ENCODE data around the gene SUPT3H.

The SUPT3H gene

DNA sequence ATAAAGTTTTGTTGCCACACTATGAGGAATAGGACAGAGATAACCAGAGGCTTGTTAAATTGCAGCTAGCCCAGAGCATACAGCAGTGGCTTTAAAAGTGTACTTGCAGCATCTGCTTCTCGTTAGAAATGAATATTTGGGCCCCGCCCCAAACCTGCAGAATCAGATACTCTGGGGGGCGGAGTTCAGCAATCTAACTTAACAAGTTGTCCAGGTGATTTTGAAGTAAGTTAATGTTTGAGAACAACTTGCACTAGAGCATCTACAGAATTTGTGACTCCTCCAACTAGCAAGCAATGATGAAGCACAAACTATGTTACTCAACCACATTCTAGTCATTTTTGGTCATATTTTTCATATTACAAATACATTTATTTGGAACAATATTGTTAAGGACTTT lies 10.6 kb upstream of the SUPT3H start:
- DNase-seq (ENCODE audit: low read depth), result no peak

DNA sequence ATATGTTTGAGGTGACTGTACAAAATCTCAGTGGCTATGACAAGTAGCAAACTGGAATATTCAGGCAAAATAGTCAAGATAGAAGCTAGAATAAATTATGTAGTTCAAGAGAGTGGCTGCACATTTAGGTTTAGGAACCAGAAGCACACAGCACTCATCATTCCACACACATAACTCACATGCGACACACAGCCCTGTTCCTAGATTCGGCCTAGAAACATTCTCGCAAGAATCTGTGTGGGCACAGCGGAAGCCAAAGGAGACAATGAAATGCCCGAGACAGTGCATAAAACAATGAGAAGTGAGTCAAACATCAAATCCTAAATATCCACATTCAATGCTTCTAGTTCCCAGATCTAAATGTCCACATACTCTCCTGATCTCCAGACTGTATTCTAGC lies 9.5 kb upstream of the SUPT3H start:
- DNase-seq (ENCODE audit: low read depth), result no peak

DNA sequence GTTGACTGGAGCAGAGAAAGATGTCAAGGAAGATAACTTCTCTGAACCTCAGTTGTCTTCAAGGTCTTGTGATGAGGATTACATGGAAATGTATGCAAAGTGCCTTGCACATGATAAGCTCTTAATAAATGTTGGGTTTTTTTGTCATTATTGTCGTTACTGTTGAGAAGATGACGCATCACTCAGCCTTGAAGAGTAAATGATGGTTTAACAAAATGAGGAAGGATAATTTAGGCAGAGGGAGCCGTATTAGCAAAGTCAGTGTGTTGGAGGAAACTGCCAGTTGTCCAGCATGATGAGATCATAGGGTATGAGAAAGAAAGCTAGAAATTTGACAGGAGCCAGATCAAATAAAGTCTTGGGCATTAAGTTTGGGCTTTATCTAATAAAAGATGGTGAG lies 8.8 kb upstream of the SUPT3H start:
- DNase-seq (ENCODE audit: low read depth), result no peak

DNA sequence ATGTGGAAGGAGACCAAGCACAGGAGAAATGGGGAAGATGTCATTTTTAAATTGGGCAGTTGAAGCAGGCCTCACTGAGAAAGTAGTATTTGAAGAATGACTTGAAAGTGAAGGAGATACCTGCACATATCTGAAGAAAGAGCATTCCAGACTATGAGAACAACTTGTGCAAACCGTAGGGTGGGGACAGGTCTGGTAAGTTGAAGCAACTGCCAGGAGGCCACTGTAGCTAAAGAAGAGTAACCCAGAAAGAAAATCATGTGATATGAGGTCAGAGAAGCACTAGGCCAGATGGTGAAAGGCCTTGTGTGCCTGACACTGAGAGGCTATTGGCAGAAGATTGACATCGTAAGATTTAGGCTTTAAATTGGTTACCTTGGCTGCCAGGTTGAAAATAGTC lies 4.7 kb upstream of the SUPT3H start:
- DNase-seq (ENCODE audit: low read depth), result no peak

DNA sequence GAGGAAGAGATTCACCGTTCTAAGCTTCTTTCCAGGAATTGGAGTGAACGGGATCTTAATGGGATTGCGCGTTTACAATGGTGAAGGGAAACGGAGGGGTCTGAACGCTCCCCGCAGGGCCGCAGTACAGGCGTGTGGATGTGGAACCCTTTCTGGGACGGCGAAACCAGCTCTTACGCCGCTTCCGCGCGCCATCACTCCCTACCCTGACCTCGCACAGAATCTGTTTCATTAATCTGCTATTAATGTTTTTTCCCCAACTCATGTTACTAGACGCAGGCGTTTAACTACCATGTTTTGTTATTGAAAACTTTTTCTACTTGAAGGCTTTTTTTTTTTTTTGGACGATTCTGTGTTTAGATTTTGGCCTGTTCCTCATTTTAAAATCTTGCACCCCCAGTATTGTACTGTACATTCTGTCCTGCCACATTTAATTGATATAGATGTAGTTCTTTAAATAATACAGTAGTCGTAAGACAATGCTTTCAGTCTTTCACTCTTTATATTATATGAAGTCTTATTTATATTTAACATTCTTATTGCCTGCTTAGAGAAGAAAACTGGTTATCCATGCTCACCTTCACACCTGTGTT lies 696 bp upstream of the SUPT3H start:
- DNase-seq (ENCODE audit: low read depth), result no peak

DNA sequence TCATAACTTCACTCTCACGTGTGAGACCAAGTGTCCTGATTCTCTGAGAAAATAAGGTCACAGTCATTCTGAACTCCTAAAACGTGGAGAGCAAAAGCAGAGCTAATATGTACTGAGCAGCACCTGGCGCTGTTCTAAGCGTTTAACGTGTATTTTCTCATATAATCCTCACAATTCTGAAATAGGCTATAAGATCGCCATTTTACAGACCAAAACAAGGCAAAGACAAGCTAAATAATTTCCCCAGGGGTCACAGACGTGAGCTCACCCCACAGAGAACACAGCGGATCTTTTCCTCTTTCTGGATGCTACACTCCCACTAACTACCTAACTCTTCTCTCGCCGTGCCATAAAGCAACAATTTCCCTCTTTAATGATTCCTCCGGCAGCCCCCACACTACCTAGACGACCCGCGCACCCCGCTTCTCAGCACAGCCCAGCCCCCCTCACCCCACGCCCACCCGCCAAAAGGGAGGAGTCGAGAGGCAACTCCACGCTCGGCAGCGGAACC lies 636 bp downstream of the SUPT3H start:
- no peak for DNase-seq (ENCODE audit: low read depth)

DNA sequence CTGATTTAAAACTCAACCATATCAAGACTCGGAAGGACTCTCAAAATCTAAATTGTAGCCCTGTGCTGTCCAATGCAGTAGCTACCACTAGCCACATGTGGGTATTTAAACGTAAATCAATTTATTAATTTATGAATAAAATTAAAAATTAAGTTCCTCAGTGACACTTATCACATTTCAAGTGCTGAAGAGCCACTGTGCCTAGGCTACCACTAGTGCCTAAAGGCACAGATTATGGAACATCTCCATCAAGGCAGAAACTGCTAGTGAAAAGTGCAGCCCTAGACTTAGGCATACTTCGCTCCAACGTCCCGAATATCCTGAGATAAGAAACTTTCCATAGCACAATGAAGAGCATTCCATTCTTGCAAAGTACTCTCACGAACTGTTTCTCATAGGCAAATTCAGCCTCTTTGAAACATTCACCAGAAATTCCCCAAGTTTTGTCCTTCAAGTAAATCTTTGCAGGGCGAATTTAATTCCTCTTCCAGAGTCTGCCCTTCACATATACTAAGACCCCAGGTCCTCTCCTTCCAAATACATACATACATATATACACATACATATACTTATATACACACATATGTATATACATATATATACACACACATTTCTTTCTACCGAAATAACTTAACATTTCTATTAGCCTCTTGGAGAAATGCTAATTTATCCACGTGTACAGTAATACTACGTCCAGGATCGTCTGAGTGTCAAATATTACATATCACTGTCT lies 1.3 kb downstream of the SUPT3H start:
- no peak for DNase-seq (ENCODE audit: low read depth)

- no peak for DNase-seq (ENCODE audit: low read depth)
These were observed 2.3 kb downstream of the SUPT3H start for GRCh38 chr6:45375449-45375848.

GRCh38 chr6:45371924-45372573 lies 5.7 kb downstream of the SUPT3H start:
- DNase-seq (ENCODE audit: low read depth), result no peak

GRCh38 chr6:45369870-45370269 lies 7.9 kb downstream of the SUPT3H start:
- DNase-seq (ENCODE audit: low read depth), result no peak

DNA sequence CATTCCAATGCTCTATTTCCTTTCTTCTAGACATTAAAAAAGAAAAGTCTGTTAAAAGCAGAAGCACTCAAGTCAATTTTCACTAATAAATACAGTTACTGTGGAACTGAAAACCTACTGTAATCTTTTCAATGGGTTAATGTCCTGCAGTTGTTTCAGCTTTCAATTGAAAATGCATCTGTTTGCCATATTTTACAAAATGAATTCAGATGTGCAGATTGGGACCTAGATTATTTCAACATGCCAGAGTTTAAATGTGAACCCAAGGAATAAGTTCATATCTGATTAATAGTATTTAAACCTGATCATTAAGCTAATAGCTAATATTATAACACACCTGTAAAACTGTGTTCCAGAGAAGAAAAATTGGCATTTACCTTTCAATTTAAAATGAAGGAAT lies 9.7 kb downstream of the SUPT3H start:
- DNase-seq (ENCODE audit: low read depth), result no peak

DNA sequence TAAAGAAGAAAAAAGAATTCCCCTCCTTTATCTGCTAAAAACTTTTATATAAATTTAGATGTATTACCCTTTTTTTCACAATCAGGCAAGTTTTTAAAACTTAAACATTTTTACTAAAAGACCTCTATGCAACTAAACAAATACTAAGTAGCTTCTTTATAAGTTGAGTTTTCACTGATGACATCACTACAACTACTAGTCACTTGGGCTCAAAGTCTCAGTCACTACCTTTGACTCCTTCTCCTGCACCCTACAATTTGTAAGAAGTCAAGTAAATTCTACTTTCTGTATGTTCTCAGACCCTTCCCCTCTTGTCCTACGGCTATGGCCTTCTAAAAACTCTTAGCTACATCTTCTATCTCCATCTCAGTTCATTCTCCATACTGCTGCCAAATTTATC lies 11.2 kb downstream of the SUPT3H start:
- DNase-seq (ENCODE audit: low read depth), result no peak

- no peak for DNase-seq (ENCODE audit: low read depth)
These were observed 12.7 kb downstream of the SUPT3H start for GRCh38 chr6:45365036-45365435.

DNA sequence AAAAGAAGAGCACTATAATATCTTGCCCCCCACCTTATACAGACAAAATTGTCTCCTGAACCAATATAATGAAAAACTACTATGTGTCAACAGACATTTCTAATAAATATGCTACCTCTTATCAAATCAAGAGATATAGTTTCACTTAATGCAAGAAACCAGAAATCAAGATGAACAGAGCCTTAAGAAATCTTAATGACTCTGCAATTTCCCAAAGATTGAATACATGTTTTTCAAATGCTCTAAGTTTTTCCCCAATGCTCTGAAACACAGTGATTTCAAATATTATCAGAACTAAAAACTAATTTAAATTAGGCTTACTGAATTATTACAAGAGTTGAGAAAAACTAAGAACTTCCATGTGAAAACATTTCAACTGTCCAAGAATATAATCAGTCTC lies 13.3 kb downstream of the SUPT3H start:
- DNase-seq (ENCODE audit: low read depth), result no peak

DNA sequence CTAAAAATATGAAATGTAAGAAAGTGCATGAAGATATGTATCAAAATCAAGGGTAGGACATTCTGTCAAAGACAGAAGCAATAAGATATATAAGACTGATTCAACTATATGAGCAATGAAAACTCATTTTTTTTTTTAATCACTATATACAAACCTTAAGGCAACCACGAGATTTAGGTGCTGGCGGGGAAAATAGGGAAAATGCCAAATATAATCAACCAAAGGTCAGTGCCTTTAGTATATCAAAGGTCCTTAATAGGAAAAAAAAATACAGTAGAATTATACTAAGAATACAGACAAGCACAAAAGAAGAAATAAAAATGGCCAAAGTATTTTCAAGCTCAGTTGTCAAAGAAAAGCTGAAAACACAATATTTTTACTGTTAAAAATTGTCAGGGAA lies 24.1 kb downstream of the SUPT3H start:
- no peak for DNase-seq (ENCODE audit: low read depth)

DNA sequence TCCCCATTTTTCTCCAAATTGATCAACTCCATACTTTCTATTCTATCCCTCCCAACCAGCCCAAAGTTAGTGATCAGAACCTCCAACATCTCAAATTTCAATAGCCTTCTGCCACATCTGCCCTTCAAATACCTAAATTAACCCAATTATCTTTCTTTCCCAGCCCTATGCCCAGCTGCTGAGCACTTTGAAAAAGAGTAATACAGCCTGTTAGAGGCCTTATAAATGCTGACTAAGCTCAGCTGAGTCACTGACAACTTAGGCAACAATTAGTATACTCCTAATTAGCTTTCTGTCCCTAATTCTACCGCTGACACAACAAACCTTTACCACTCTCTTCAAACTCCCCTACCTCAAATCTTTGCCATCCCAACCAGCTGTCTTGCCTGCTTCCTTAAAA lies 26.1 kb downstream of the SUPT3H start:
- DNase-seq (ENCODE audit: low read depth), result no peak

DNA sequence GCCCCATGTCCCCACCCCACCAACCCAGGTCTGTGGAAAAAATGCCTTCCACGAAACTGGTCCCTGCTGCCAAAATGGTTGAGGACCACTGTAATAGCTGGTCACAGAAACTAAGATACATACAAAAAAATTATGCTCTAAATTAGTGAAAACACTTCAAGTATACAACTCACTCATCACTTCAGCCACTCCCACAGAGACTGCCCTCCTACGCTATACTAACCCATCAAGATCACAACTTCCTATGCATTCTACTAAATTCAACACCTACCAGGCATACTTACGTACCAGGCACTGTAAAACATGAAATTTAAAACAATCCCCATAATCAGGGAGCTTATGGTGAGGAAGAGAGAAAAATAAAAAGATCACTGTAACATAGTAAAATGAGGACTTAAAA lies 26.7 kb downstream of the SUPT3H start:
- DNase-seq (ENCODE audit: low read depth), result no peak

DNA sequence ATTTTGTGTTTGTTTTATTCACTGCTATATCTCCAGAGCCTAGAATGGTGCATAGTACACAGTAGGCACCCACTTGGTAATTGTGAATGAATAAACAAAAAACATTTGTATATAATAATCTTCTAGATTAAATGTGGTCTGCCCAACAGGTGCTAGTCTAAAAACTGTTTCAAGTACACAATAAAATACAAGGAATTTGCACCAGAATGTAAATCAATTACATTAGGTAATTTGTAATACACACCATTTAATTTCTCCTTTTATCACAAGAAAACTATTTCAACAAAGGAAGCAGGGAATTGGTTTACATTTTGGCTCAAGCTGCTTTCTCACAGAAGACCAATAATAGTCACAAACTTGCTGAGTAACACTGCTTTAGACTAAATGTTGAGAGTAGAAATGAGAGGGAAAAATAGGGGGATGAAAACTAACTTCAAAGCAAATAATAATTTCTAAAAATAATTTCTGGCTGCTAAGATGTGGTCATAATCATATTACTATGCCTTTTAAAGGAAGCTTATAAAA lies 27.5 kb downstream of the SUPT3H start:
- no peak for DNase-seq (ENCODE audit: low read depth)

DNA sequence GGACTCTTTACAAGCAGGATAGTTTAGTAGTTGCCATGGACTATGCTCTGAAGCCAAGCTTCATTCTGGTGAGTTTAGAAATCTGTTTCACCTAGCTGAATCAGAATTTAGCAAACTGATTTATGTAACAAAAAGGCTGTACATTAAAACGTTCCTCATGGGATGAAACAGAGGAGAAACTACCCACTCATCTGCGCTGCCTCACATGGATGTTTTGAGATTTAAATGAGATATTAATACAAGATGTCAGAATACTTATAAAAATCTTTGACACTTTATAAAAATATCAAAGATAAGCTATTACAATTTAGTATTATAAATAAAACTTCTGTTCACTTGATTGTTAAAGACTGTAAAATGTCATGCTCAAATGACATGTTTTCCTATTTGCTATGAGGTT lies 32.8 kb downstream of the SUPT3H start:
- DNase-seq (ENCODE audit: low read depth), result no peak

DNA sequence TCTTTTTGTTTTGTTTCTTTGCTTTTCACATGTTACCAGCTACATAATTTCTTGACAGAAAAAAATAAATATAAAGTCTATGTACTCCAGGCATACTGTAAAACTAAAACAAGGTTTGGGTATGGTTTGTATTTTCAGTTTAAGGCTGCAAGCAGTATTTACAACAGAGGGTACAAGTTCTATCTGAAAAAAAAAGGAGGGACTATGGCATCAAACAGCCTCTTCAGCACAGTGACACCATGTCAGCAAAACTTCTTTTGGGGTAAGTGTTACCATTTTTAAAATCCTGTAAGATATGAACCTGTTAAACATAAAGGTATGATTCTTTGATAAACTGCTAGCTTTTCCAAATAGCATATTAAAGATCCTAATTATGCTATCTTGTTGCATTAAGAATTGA lies 49.2 kb downstream of the SUPT3H start:
- no peak for DNase-seq (ENCODE audit: low read depth)

- DNase-seq (ENCODE audit: low read depth), result peak; percentile 76
These were observed 49.7 kb downstream of the SUPT3H start, which contains the start of gene RUNX2 for GRCh38 chr6:45327956-45328522. Gene RUNX2, plus strand, starts transcription at chr6:45328330. Its CDS starts 397 bp downstream, at chr6:45328727.

DNA sequence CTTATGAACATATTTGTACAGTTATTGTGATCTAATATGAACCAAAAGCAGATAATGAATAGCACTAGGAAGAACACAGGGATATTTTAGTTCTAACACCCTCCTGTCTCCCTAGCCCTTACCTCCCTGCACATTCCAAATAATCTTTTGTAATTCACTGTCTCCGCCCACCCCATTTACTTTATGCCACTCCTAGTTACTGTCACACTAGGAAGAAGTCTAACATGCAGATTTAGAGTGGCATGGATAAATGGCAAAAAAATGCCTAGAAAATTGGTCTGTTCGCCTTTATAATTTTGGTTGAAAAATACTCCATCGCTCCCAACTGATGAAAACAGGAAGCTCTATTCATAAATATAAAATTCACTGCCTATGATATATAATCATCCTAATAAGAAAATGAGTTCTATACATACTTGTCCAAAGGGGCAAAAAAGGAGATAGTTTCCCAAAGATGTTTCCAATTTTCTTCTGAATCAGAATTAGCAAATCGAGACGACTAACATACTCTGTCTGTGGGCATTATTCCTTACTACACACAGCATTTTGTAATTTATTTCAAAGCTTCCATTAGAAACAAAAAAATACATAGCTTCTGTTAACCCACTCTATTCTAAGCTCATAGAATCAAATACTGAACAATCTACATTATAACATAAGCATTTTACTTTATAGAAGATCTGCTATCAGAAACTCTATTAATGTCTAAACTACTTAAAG lies 50.9 kb downstream of the SUPT3H start:
- no peak for DNase-seq (ENCODE audit: low read depth)
